ENCODE measurements around the gene SUGP1. TPM values are rescaled to one million over a fixed set of nuclear protein-coding genes. Genes with fewer than 3 reads are reported as not detected.
"Not testable (repeated sequence)": the region's sequence is repeated elsewhere in the genome, so short reads cannot be mapped to it uniquely, and the experiment has no call there.

SUGP1 gene
- total and polyA plus RNA-seq, 10 donors: 29.3 to 63.1 (median 52.5) TPM

DNA sequence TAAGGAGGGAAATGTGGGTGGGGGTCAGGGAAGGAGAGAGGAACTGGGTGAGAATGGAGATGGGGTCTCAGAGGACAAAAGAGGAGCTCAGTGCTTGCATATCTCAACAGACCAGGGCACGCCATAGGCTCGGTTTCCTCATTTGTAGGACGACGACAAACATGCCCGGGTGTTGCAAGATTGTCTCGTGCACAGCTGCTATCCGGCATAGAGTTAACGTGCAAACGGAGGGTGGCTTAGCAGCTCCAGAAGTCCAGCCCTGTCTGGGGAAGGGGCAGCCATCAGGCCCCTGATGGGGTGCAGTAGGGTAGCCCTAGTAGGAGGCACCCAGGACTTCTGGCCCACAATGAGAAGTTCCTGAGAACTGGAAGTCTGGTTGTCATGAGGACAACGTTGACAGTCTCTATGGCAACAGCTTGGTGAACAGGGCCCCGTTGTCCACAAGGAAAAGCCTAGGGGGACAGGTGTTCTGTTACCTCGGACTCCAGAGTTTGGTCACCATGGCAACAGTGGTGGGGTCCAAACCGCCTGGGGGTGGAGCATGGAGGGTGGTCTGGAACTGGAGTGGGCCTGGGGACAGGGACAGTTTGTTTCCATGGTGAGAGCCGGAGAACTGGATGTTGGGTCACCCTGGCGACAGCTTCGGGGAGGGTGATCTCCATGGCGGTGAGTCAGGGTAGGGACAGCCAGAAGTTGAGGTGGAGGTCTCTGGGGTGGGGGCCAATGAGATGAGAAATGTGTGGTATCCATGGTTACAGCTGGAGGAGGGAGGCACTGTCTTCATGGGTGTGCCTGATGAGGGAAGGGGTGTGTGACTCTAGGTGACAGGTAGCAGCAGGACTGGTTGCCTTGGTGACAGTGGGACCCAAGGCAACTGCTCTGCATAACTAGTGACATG lies 64.0 kb downstream of the SUGP1 start:
- no peak for DNase-seq
- peaks cover 0 to 9% (median 4%) of the 10 kb centered on the region in 6 donors for H3K4me1 ChIP-seq
- TF ChIP-seq POLR2A (IDR thresholded peaks at IDR 0.05): no peak
- TF ChIP-seq, protein P1, sequence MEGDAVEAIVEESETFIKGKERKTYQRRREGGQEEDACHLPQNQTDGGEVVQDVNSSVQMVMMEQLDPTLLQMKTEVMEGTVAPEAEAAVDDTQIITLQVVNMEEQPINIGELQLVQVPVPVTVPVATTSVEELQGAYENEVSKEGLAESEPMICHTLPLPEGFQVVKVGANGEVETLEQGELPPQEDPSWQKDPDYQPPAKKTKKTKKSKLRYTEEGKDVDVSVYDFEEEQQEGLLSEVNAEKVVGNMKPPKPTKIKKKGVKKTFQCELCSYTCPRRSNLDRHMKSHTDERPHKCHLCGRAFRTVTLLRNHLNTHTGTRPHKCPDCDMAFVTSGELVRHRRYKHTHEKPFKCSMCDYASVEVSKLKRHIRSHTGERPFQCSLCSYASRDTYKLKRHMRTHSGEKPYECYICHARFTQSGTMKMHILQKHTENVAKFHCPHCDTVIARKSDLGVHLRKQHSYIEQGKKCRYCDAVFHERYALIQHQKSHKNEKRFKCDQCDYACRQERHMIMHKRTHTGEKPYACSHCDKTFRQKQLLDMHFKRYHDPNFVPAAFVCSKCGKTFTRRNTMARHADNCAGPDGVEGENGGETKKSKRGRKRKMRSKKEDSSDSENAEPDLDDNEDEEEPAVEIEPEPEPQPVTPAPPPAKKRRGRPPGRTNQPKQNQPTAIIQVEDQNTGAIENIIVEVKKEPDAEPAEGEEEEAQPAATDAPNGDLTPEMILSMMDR (IDR thresholded peaks at IDR 0.05 in 8 of 11, conservative IDR thresholded peaks at IDR 0.05 in 3 of 11): no peak
- no peak for TF ChIP-seq POLR2AphosphoS5 (IDR thresholded peaks at IDR 0.05)
- peaks cover 0 to 8% (median 0%) of the 10 kb centered on the region in 8 donors for H3K9me3 ChIP-seq
- no peaks in the 10 kb centered on the region for H3K36me3 ChIP-seq
- H3K4me3 ChIP-seq: no peak overlapping the region
- intact Hi-C loops (cut with DNase I; ENCODE audit: low total_unique reads): no loop called here
- WGBS, 5 donors: 50 to 67% (median 56%) methylated on average over 16 to 17 of the region's 17 CpGs
- no peak overlapping the region for H3K27ac ChIP-seq
- H3K27me3 ChIP-seq (replicated peaks in 1 of 7): peaks cover 0 to 93% (median 26%) of the 10 kb centered on the region in 7 donors

DNA sequence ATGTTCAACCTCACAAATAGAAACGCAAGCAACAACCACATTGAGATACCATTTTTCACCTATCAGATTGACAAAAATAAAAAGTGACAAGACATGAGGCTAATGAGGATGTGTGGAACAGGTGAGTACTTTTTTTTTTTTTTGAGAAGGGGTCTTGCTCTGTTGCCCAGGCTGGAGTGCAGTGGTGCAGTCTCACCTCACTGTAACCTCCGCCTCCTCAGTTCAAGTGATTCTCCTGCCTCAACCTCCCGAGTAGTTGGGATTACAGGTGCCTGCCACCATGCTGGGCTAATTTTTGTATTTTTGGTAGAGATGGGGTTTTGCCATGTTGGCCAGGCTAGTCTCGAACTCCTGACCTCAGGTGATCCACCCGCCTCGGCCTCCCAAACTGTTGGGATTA lies 66.9 kb downstream of the SUGP1 start:
- H3K36me3 ChIP-seq; H3K27ac ChIP-seq; H3K4me1 ChIP-seq; intact Hi-C loops (cut with DNase I; ENCODE audit: low total_unique reads); DNase-seq; H3K9me3 ChIP-seq; H3K4me3 ChIP-seq: not testable (repeated sequence)
- peaks cover 0 to 90% (median 9%) of the 10 kb centered on the region in 7 donors for H3K27me3 ChIP-seq (replicated peaks in 1 of 7)
- WGBS, 5 donors: 85 to 94% (median 87%) methylated on average over 6 of the region's 6 CpGs

DNA sequence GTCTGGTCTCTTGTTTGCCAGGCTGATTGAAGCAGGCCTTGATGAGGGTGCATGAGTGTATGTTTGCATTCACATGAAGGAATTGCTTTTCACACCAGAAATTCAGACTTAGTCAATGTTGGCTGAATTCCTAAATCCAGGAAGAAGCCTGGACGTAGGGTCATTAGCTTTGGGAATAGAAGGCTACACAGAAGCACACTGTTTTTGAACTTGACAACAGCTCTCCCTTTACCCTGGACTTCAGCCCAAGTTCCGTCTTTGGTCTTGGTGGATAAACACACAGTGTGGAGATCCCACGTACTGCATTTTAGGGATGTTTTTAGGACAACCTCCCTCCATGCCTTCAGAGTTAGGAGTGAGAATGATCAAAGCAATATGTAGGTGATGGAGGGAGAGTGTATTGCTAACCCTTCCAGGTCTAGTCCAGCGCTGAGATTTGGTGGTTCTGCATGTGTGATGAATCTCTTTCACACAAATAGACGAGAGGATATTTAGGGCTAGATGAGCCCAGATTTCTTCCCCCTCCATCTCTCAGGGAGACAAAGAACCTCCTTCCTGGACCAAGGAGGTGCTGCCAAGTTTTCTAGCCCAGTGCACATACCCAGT lies 70.0 kb downstream of the SUGP1 start:
- Histone ChIP-seq H3K4me3 (no peak overlapping the region), H3K36me3 (no peaks in the 10 kb centered on the region), H3K27ac (no peak overlapping the region), H3K9me3 (no peaks in the 10 kb centered on the region), H3K27me3 (replicated peaks in 1 of 7) (peaks cover 0 to 59% (median 0%) of the 10 kb centered on the region in 7 donors), H3K4me1 (no peaks in the 10 kb centered on the region)
- no peak for DNase-seq
- 64 to 75% (median 71%) methylated on average over 5 of the region's 5 CpGs for WGBS, 5 donors
- intact Hi-C loops (cut with DNase I; ENCODE audit: low total_unique reads): no loop called here
- TF ChIP-seq, protein P1 (IDR thresholded peaks at IDR 0.05 in 8 of 11, conservative IDR thresholded peaks at IDR 0.05 in 3 of 11): no peak
- TF ChIP-seq POLR2AphosphoS5 (IDR thresholded peaks at IDR 0.05) (no peak), POLR2A (IDR thresholded peaks at IDR 0.05) (no peak)

DNA sequence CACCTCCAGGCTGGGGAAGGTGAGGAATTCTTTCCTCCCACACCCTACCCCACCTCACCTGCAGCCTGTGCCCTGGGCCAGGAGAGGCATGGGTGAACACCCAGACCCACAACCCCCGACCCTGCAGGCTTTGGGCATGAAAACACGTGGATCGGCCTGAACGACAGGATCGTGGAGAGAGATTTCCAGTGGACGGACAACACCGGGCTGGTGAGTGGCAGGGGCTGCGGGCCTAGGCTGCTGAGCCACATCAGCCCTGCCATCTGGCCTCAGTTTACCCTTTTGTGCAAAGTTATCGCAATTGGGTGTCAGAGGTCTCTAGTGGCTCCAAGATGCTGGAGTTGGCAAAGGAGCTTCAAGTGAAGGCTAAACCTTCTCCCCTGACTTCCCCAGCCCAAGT lies 79.8 kb downstream of the SUGP1 start:
- no peak for DNase-seq
- intact Hi-C loops (cut with DNase I; ENCODE audit: low total_unique reads): no loop called here
- H3K27me3 ChIP-seq (replicated peaks in 1 of 7): peaks cover 0 to 49% (median 11%) of the 10 kb centered on the region in 7 donors
- 86 to 93% (median 88%) methylated on average over 9 of the region's 9 CpGs for WGBS, 5 donors
- TF ChIP-seq POLR2AphosphoS5 (IDR thresholded peaks at IDR 0.05) (no peak), POLR2A (IDR thresholded peaks at IDR 0.05) (no peak)
- TF ChIP-seq, protein P1 (IDR thresholded peaks at IDR 0.05 in 8 of 11, conservative IDR thresholded peaks at IDR 0.05 in 3 of 11): no peak
- no peak overlapping the region for H3K27ac ChIP-seq
- H3K36me3 ChIP-seq: no peaks in the 10 kb centered on the region
- peaks cover 0 to 12% (median 10%) of the 10 kb centered on the region in 8 donors for H3K9me3 ChIP-seq
- H3K4me1 ChIP-seq: no peaks in the 10 kb centered on the region
- no peak overlapping the region for H3K4me3 ChIP-seq
